Upper lobe of left lung (tissue), 6 donors: ENCODE measurements around the gene SLC16A3. TPM values are rescaled to one million over a fixed set of nuclear protein-coding genes. Genes with fewer than 3 reads are reported as not detected.

Source experiments
- ATAC-seq, 2 donors: fragments of 200-7000 bp; cut with Tn5 transposase; one replicate each; pipeline ENCODE4 v1.9.1; 2022; ENCODE audit warnings: mild to moderate bottlenecking in 2 of 2, moderate library complexity in 2 of 2; ENCODE audit not compliant: low FRiP score in 2 of 2
- DNase-seq, 2 donors: peaks; one replicate each; pipeline ENCODE4 v3.0.0-alpha.2; 2019 to 2020
- H3K27ac ChIP-seq, 4 donors: fragments of 200-600 bp; sonication (generic); one replicate each; pipeline ENCODE4 v1.5.1; 2016 to 2019
- H3K27me3 ChIP-seq, 4 donors: fragments of 200-600 bp; sonication (generic); one replicate each; pipeline ENCODE4 v1.5.1; 2017 to 2019
- H3K36me3 ChIP-seq, 4 donors: fragments of 200-600 bp; sonication (generic); one replicate each; pipeline ENCODE4 v1.5.1; 2016 to 2019
- H3K4me1 ChIP-seq, 4 donors: fragments of 200-600 bp; sonication (generic); one replicate each; pipeline ENCODE4 v1.5.1; 2018 to 2019
- H3K4me3 ChIP-seq, 4 donors: fragments of 200-600 bp; sonication (generic); one replicate each; pipeline ENCODE4 v1.5.1; 2017 to 2019; ENCODE audit warnings: mild to moderate bottlenecking in 2 of 4, moderate library complexity in 1 of 4
- H3K9me3 ChIP-seq, 4 donors: fragments of 200-600 bp; sonication (generic); one replicate each; pipeline ENCODE4 v1.5.1; 2018 to 2019
- EP300 ChIP-seq, 4 donors: sonication (generic); formaldehyde crosslinking; IDR thresholded peaks; one replicate each; pipeline ENCODE4 v1.5.1; 2017; ENCODE audit warnings: antibody characterized with exemption in 4 of 4, control low read depth in 2 of 4
- POLR2A ChIP-seq, 4 donors: fragments of 450-650 bp; IDR thresholded peaks; one replicate each; pipeline ENCODE4 v1.5.1; 2016 to 2017; ENCODE audit warnings: antibody characterized with exemption in 4 of 4, mild to moderate bottlenecking in 2 of 4
- POLR2AphosphoS5 ChIP-seq, 2 donors: sonication (generic); formaldehyde crosslinking; IDR thresholded peaks; one replicate each; pipeline ENCODE4 v1.5.1; 2017; ENCODE audit warnings: antibody characterized with exemption in 2 of 2
- WGBS, 2 donors: methylation state at CpG; one replicate each; pipeline ENCODE4 v1.1.5; 2017 to 2018; 5-methylcytosine and 5-hydroxymethylcytosine counted together
- total RNA-seq, 6 donors: library from RNA; depleted of rRNA in 4 of 6; stranded (reverse); fragments of >200 nt in 4 of 6; gene quantifications; one replicate each; pipeline versions ENCODE4 v1.1.0 to v1.2.1, GENCODE V29; 2016 to 2021
- TF ChIP-seq, protein P1 (sequence below), 6 experiments: fragments of 450-650 bp in 4 of 6; fragments of 200-600 bp in 2 of 6; sonication (generic) in 2 of 6; IDR thresholded peaks; one replicate each; pipeline ENCODE4 v1.5.1; 2016 to 2019; ENCODE audit warnings: antibody characterized with exemption in 6 of 6
- donor health status: DM: no; HTN: no; CAD: no; lungs with moderate emphysema.
- donor health status: DM: no; HTN: yes; CAD: no; lungs with severe emphysema.

SLC16A3 gene
- total RNA-seq, 6 donors from 2014 or later, result 33.5 to 134 (median 102) TPM

- TF ChIP-seq EP300 (IDR thresholded peaks at IDR 0.05), result no peak
- TF ChIP-seq POLR2A (IDR thresholded peaks at IDR 0.05), result no peak
- TF ChIP-seq, protein P1, sequence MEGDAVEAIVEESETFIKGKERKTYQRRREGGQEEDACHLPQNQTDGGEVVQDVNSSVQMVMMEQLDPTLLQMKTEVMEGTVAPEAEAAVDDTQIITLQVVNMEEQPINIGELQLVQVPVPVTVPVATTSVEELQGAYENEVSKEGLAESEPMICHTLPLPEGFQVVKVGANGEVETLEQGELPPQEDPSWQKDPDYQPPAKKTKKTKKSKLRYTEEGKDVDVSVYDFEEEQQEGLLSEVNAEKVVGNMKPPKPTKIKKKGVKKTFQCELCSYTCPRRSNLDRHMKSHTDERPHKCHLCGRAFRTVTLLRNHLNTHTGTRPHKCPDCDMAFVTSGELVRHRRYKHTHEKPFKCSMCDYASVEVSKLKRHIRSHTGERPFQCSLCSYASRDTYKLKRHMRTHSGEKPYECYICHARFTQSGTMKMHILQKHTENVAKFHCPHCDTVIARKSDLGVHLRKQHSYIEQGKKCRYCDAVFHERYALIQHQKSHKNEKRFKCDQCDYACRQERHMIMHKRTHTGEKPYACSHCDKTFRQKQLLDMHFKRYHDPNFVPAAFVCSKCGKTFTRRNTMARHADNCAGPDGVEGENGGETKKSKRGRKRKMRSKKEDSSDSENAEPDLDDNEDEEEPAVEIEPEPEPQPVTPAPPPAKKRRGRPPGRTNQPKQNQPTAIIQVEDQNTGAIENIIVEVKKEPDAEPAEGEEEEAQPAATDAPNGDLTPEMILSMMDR (IDR thresholded peaks at IDR 0.05), result no peak
- H3K4me1 ChIP-seq, result peaks cover 16 to 31% (median 24%) of the 10 kb centered on the region in 4 donors
- 53 to 59% methylated on average over 4 of the region's 4 CpGs for WGBS, 2 donors
- ATAC-seq (no peak), DNase-seq (no peak)
- peaks cover 41 to 92% (median 85%) of the 10 kb centered on the region in 4 donors for H3K36me3 ChIP-seq
- H3K4me3 ChIP-seq, result no peak overlapping the region
- H3K9me3 ChIP-seq, result no peaks in the 10 kb centered on the region
- no peak overlapping the region for H3K27ac ChIP-seq
- H3K27me3 ChIP-seq, result no peaks in the 10 kb centered on the region
Measured at GRCh38 chr17:82262344-82262743, 33.5 kb downstream of the SLC16A3 start.

GRCh38 chr17:82263641-82264040, 34.8 kb downstream of the SLC16A3 start:
- Histone ChIP-seq H3K36me3 (peaks cover 41 to 86% (median 76%) of the 10 kb centered on the region in 4 donors), H3K27ac (peak overlapping the region in 3 of 4 donors; percentile 29 to 43 (median 36)), H3K4me3 (no peak overlapping the region), H3K9me3 (no peaks in the 10 kb centered on the region), H3K27me3 (no peaks in the 10 kb centered on the region), H3K4me1 (peaks cover 29 to 44% (median 36%) of the 10 kb centered on the region in 4 donors)
- ATAC-seq, result no peak
- WGBS, 2 donors, result 72 to 82% methylated on average over 4 to 9 of the region's 9 CpGs
- peak in 1 of 2 donors; percentile 69 for DNase-seq
- TF ChIP-seq POLR2A (IDR thresholded peaks at IDR 0.05) (no peak), POLR2AphosphoS5 (IDR thresholded peaks at IDR 0.05) (no peak), EP300 (IDR thresholded peaks at IDR 0.05) (no peak)
- TF ChIP-seq, protein P1 (IDR thresholded peaks at IDR 0.05), result no peak

GRCh38 chr17:82266142-82266541, 37.3 kb downstream of the SLC16A3 start:
- Histone ChIP-seq H3K9me3 (no peaks in the 10 kb centered on the region), H3K27me3 (no peaks in the 10 kb centered on the region), H3K27ac (peak overlapping the region; percentile 83 to 90 (median 88)), H3K4me1 (peaks cover 54 to 69% (median 61%) of the 10 kb centered on the region in 4 donors), H3K4me3 (no peak overlapping the region), H3K36me3 (peaks cover 30 to 84% (median 63%) of the 10 kb centered on the region in 4 donors)
- TF ChIP-seq POLR2AphosphoS5 (IDR thresholded peaks at IDR 0.05) (no peak), POLR2A (IDR thresholded peaks at IDR 0.05) (no peak), EP300 (IDR thresholded peaks at IDR 0.05) (no peak)
- TF ChIP-seq, protein P1 (IDR thresholded peaks at IDR 0.05), result no peak
- no peak for DNase-seq
- WGBS, 2 donors, result 88 to 92% methylated on average over 9 to 10 of the region's 10 CpGs
- no peak for ATAC-seq

GRCh38 chr17:82267575-82268379, 38.9 kb downstream of the SLC16A3 start:
- H3K4me3 ChIP-seq, result peak overlapping the region in 2 of 4 donors; percentile 5 to 9
- H3K9me3 ChIP-seq, result no peaks in the 10 kb centered on the region
- no peaks in the 10 kb centered on the region for H3K27me3 ChIP-seq
- DNase-seq (peak; percentile 93 to 97), ATAC-seq (peak; percentile 96 to 97)
- TF ChIP-seq POLR2A (IDR thresholded peaks at IDR 0.05) (no peak), POLR2AphosphoS5 (IDR thresholded peaks at IDR 0.05) (peak; percentile 80 to 89), EP300 (IDR thresholded peaks at IDR 0.05) (peak in 2 of 4 donors; percentile 75 to 86)
- TF ChIP-seq, protein P1 (IDR thresholded peaks at IDR 0.05), result peak in 1 of 6 experiments; percentile 7
- H3K27ac ChIP-seq, result peak overlapping the region; percentile 83 to 90 (median 88)
- H3K36me3 ChIP-seq, result peaks cover 32 to 77% (median 55%) of the 10 kb centered on the region in 4 donors
- 23 to 37% methylated on average over 10 to 19 of the region's 21 CpGs for WGBS, 2 donors
- peaks cover 66 to 82% (median 73%) of the 10 kb centered on the region in 4 donors for H3K4me1 ChIP-seq
